HEK293 (cell line): ENCODE measurements around the gene FMNL3.
A peak's percentile ranks its signal among the peaks of the same experiment; 100 is the strongest.

Experiments
- CTCF ChIA-PET: fragments of 350-600 bp; formaldehyde crosslinking; extraction: SDS; loops from one replicate; lab custom pipeline; 2021; ENCODE audit warnings: antibody characterized with exemption; lab: Yijun Ruan, JAX
- POLR2A ChIA-PET: fragments of 300-600 bp; formaldehyde crosslinking; extraction: SDS; loops from one replicate; lab custom pipeline; 2020; ENCODE audit warnings: antibody characterized with exemption, inconsistent platforms; lab: Yijun Ruan, JAX
- H3K27ac ChIP-seq: fragments of 200-500 bp; sonication (Bioruptor generic); 2 replicates; pipeline ENCODE4 v1.5.1; 2014; ENCODE audit warnings: low read depth, low read length, control low read depth, inconsistent platforms; ENCODE audit errors: extremely low read depth
- H3K36me3 ChIP-seq, 2 experiments: fragments of 200-500 bp in 1 of 2; sonication (Bioruptor generic) in 1 of 2; 1 replicate in 1 of 2; 2 replicates in 1 of 2; pipeline ENCODE4 v1.5.1; 2014 to 2017; ENCODE audit warnings: inconsistent platforms in 2 of 2, low read length in 2 of 2; ENCODE audit not compliant: control insufficient read depth in 2 of 2, insufficient read depth in 1 of 2
- H3K4me1 ChIP-seq: fragments of 200-500 bp; sonication (Bioruptor generic); 2 replicates; pipeline ENCODE4 v1.5.1; 2014; ENCODE audit warnings: mild to moderate bottlenecking, low read length, inconsistent platforms; ENCODE audit not compliant: control insufficient read depth, insufficient read depth
- H3K4me3 ChIP-seq: 2 replicates; pipeline ENCODE4 v1.5.1; 2011; ENCODE audit warnings: low read depth, mild to moderate bottlenecking, control low read depth, low read length, moderate library complexity
- H3K9me3 ChIP-seq: fragments of 200-500 bp; sonication (Bioruptor generic); 2 replicates; pipeline ENCODE4 v1.5.1; 2014; ENCODE audit warnings: low read depth, low read length, inconsistent platforms; ENCODE audit not compliant: control insufficient read depth, insufficient read depth
- BCL11A ChIP-seq: fragments of 450-650 bp; formaldehyde crosslinking; IDR thresholded peaks from 2 replicates; pipeline ENCODE4 v1.5.1; 2016; ENCODE audit warnings: low read depth, missing biosample characterization, missing genetic modification characterization
- CTCF ChIP-seq: fragments of 450-650 bp; formaldehyde crosslinking; IDR thresholded peaks from 2 replicates; pipeline ENCODE4 v1.5.1; 2016; ENCODE audit warnings: missing biosample characterization, missing genetic modification characterization
- EGR2 ChIP-seq: fragments of 450-650 bp; formaldehyde crosslinking; IDR thresholded peaks from 2 replicates; pipeline ENCODE4 v1.5.1; 2016; ENCODE audit warnings: low read depth, missing biosample characterization, missing genetic modification characterization
- GLI4 ChIP-seq: fragments of 450-650 bp; formaldehyde crosslinking; IDR thresholded peaks from 2 replicates; pipeline ENCODE4 v1.5.1; 2016; ENCODE audit warnings: missing biosample characterization, missing genetic modification characterization
- KLF9 ChIP-seq: fragments of 450-650 bp; formaldehyde crosslinking; IDR thresholded peaks from 2 replicates; pipeline ENCODE4 v1.5.1; 2016; ENCODE audit warnings: missing biosample characterization, missing genetic modification characterization, low read depth
- PRDM10 ChIP-seq: fragments of 450-650 bp; formaldehyde crosslinking; IDR thresholded peaks from 2 replicates; pipeline ENCODE4 v1.5.1; 2016; ENCODE audit warnings: missing biosample characterization, missing genetic modification characterization
- REPIN1 ChIP-seq: fragments of 450-650 bp; formaldehyde crosslinking; IDR thresholded peaks from 2 replicates; pipeline ENCODE4 v1.5.1; 2017; ENCODE audit warnings: missing biosample characterization, missing genetic modification characterization, low read depth
- SP3 ChIP-seq: fragments of 450-650 bp; formaldehyde crosslinking; IDR thresholded peaks from 2 replicates; pipeline ENCODE4 v1.5.1; 2016; ENCODE audit warnings: missing biosample characterization, missing genetic modification characterization
- TCF7L2 ChIP-seq: IDR thresholded peaks from 2 replicates; pipeline ENCODE4 v1.6.1; 2011; ENCODE audit warnings: low read depth, mild to moderate bottlenecking, inconsistent platforms, low read length, moderate library complexity, borderline replicate concordance
- TRIM28 ChIP-seq: IDR thresholded peaks from 2 replicates; pipeline ENCODE4 v1.6.1; 2011; ENCODE audit warnings: low read length, control low read depth, borderline replicate concordance
- ZBTB20 ChIP-seq: fragments of 450-650 bp; formaldehyde crosslinking; IDR thresholded peaks from 2 replicates; pipeline ENCODE4 v1.5.1; 2016; ENCODE audit warnings: missing biosample characterization, missing genetic modification characterization
- ZBTB44 ChIP-seq: fragments of 450-650 bp; IDR thresholded peaks from 2 replicates; pipeline ENCODE4 v1.5.1; 2018; ENCODE audit warnings: missing biosample characterization, mild to moderate bottlenecking, missing genetic modification characterization
- ZBTB8A ChIP-seq: fragments of 450-650 bp; formaldehyde crosslinking; IDR thresholded peaks from 2 replicates; pipeline ENCODE4 v1.5.1; 2016; ENCODE audit warnings: missing biosample characterization, missing genetic modification characterization
- ZNF10 ChIP-seq: fragments of 450-650 bp; formaldehyde crosslinking; IDR thresholded peaks from 2 replicates; pipeline ENCODE4 v1.5.1; 2017; ENCODE audit warnings: missing biosample characterization, missing genetic modification characterization
- ZNF132 ChIP-seq: fragments of 450-650 bp; formaldehyde crosslinking; IDR thresholded peaks from 2 replicates; pipeline ENCODE4 v1.5.1; 2017; ENCODE audit warnings: missing biosample characterization, missing genetic modification characterization, borderline replicate concordance
- ZNF2 ChIP-seq: fragments of 450-650 bp; formaldehyde crosslinking; IDR thresholded peaks from 2 replicates; pipeline ENCODE4 v1.5.1; 2016; ENCODE audit warnings: missing biosample characterization, missing genetic modification characterization
- ZNF202 ChIP-seq: fragments of 450-650 bp; formaldehyde crosslinking; IDR thresholded peaks from 2 replicates; pipeline ENCODE4 v1.5.1; 2016; ENCODE audit warnings: missing biosample characterization, missing genetic modification characterization, borderline replicate concordance
- ZNF214 ChIP-seq: fragments of 450-650 bp; formaldehyde crosslinking; IDR thresholded peaks from 2 replicates; pipeline ENCODE4 v1.5.1; 2017; ENCODE audit warnings: missing biosample characterization, mild to moderate bottlenecking, missing genetic modification characterization, borderline replicate concordance
- ZNF223 ChIP-seq: fragments of 450-650 bp; formaldehyde crosslinking; IDR thresholded peaks from 2 replicates; pipeline ENCODE4 v1.5.1; 2016; ENCODE audit warnings: missing biosample characterization, missing genetic modification characterization
- ZNF311 ChIP-seq: fragments of 450-650 bp; formaldehyde crosslinking; IDR thresholded peaks from 2 replicates; pipeline ENCODE4 v1.5.1; 2017; ENCODE audit warnings: missing biosample characterization, missing genetic modification characterization, borderline replicate concordance
- ZNF324 ChIP-seq: fragments of 450-650 bp; formaldehyde crosslinking; IDR thresholded peaks from 2 replicates; pipeline ENCODE4 v1.5.1; 2016; ENCODE audit warnings: missing biosample characterization, missing genetic modification characterization
- ZNF394 ChIP-seq: fragments of 450-650 bp; formaldehyde crosslinking; IDR thresholded peaks from 2 replicates; pipeline ENCODE4 v1.5.1; 2016; ENCODE audit warnings: missing biosample characterization, missing genetic modification characterization, mild to moderate bottlenecking, moderate library complexity, borderline replicate concordance
- ZNF423 ChIP-seq: fragments of 450-650 bp; formaldehyde crosslinking; IDR thresholded peaks from 2 replicates; pipeline ENCODE4 v1.5.1; 2016; ENCODE audit warnings: missing biosample characterization, missing genetic modification characterization
- ZNF529 ChIP-seq: fragments of 450-650 bp; formaldehyde crosslinking; IDR thresholded peaks from 2 replicates; pipeline ENCODE4 v1.5.1; 2017; ENCODE audit warnings: missing genetic modification characterization, missing biosample characterization; ENCODE audit not compliant: insufficient replicate concordance
- ZNF596 ChIP-seq: fragments of 450-650 bp; IDR thresholded peaks from 2 replicates; pipeline ENCODE4 v1.5.0; 2018; ENCODE audit warnings: missing biosample characterization, mild to moderate bottlenecking, missing genetic modification characterization, moderate library complexity
- ZNF664 ChIP-seq: fragments of 450-650 bp; formaldehyde crosslinking; IDR thresholded peaks from 2 replicates; pipeline ENCODE4 v1.5.1; 2016; ENCODE audit warnings: missing biosample characterization, missing genetic modification characterization
- ZNF747 ChIP-seq: fragments of 450-650 bp; formaldehyde crosslinking; IDR thresholded peaks from 2 replicates; pipeline ENCODE4 v1.5.1; 2016; ENCODE audit warnings: missing biosample characterization, missing genetic modification characterization
- ZNF777 ChIP-seq: fragments of 450-650 bp; formaldehyde crosslinking; IDR thresholded peaks from 2 replicates; pipeline ENCODE4 v1.5.1; 2017; ENCODE audit warnings: missing biosample characterization, missing genetic modification characterization, borderline replicate concordance
- TF ChIP-seq, protein P1 (sequence below): fragments of 450-650 bp; formaldehyde crosslinking; IDR thresholded peaks from 2 replicates; pipeline ENCODE4 v1.5.1; 2016; ENCODE audit warnings: missing biosample characterization, missing genetic modification characterization
- TF ChIP-seq, protein P2 (sequence below): fragments of 450-650 bp; formaldehyde crosslinking; IDR thresholded peaks from 2 replicates; pipeline ENCODE4 v1.5.1; 2016; ENCODE audit warnings: missing biosample characterization, missing genetic modification characterization

The FMNL3 gene

DNA sequence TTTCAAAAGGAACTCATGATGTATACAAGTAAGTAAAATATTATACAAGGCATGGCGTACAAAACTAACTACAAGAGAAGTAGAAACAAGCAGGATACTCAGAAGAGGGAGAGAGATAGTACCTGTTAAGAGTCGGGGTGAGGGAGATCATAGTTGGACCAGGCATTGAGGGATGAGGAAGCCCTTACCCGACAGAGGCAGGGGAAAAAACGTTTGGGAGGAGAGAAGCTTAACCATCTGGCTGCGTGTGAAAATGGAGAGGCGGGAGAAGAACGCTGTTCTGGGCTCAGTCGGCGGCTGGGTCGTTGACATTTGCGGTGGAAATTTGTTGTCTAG is 575 bp upstream of the FMNL3 start:
- H3K4me1 ChIP-seq = peaks cover 5% of the 10 kb centered on the region; the same call in 1 of the 2 replicates
- no peaks in the 10 kb centered on the region for H3K9me3 ChIP-seq
- H3K36me3 ChIP-seq = no peaks in the 10 kb centered on the region
- POLR2A ChIA-PET = interaction anchor here (2.0 kb wide), 1 partner anchor 59 kb away, joined by 5 read pairs; no protein-coding TSS in a partner anchor
- no peak overlapping the region for H3K4me3 ChIP-seq
- no peak overlapping the region for H3K27ac ChIP-seq
- CTCF ChIA-PET = interaction anchor here (0.6 to 4.0 kb wide), 16 partner anchors 9 to 385 kb away, joined by 3 to 72 read pairs (median 4); partner anchors contain the start of gene TMBIM6
- no peak for TF ChIP-seq ZNF423
- 0 out of 2 replicates have a peak, but pooled peaks have one; percentile 5 for TF ChIP-seq SP3 (tag by site-specific recombination)
- TF ChIP-seq TRIM28 = no peak
- no peak for TF ChIP-seq ZNF747 (tag by site-specific recombination)
- TF ChIP-seq CTCF (tag by site-specific recombination) = 0 out of 2 replicates have a peak, but pooled peaks have one; percentile 1
- no peak for TF ChIP-seq GLI4 (tag by site-specific recombination)
- no peak for TF ChIP-seq ZNF529 (tag by site-specific recombination)
- TF ChIP-seq ZNF214 (tag by site-specific recombination) = no peak
- no peak for TF ChIP-seq BCL11A (tag by site-specific recombination)
- no peak for TF ChIP-seq ZNF202 (tag by site-specific recombination)
- TF ChIP-seq, protein P1, sequence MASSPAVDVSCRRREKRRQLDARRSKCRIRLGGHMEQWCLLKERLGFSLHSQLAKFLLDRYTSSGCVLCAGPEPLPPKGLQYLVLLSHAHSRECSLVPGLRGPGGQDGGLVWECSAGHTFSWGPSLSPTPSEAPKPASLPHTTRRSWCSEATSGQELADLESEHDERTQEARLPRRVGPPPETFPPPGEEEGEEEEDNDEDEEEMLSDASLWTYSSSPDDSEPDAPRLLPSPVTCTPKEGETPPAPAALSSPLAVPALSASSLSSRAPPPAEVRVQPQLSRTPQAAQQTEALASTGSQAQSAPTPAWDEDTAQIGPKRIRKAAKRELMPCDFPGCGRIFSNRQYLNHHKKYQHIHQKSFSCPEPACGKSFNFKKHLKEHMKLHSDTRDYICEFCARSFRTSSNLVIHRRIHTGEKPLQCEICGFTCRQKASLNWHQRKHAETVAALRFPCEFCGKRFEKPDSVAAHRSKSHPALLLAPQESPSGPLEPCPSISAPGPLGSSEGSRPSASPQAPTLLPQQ (tag by site-specific recombination) = 0 out of 2 replicates have a peak, but pooled peaks have one; percentile 8
- TF ChIP-seq ZNF132 (tag by site-specific recombination) = no peak
- TF ChIP-seq ZNF10 (tag by site-specific recombination) = no peak
- no peak for TF ChIP-seq ZNF596 (tag by site-specific recombination)
- no peak for TF ChIP-seq ZNF223 (tag by site-specific recombination)
- 0 out of 2 replicates have a peak, but pooled peaks have one; percentile 13 for TF ChIP-seq ZNF2 (tag by site-specific recombination)
- no peak for TF ChIP-seq TCF7L2
- TF ChIP-seq ZBTB44 (tag by site-specific recombination) = no peak
- peak; percentile 9; the same call in 1 of the 2 replicates for TF ChIP-seq ZBTB8A (tag by site-specific recombination)
- no peak for TF ChIP-seq ZNF777 (tag by site-specific recombination)
- no peak for TF ChIP-seq ZNF311 (tag by site-specific recombination)
- TF ChIP-seq ZNF664 (tag by site-specific recombination) = no peak
- no peak for TF ChIP-seq REPIN1 (tag by site-specific recombination)
- no peak for TF ChIP-seq ZBTB20 (tag by site-specific recombination)
- TF ChIP-seq, protein P2, sequence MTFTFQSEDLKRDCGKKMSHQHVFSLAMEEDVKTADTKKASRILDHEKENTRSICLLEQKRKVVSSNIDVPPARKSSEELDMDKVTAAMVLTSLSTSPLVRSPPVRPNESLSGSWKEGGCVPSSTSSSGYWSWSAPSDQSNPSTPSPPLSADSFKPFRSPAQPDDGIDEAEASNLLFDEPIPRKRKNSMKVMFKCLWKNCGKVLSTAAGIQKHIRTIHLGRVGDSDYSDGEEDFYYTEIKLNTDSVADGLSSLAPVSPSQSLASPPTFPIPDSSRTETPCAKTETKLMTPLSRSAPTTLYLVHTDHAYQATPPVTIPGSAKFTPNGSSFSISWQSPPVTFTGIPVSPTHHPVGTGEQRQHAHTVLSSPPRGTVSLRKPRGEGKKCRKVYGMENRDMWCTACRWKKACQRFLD (tag by site-specific recombination) = no peak
- 0 out of 2 replicates have a peak, but pooled peaks have one; percentile 3 for TF ChIP-seq KLF9 (tag by site-specific recombination)
- TF ChIP-seq ZNF394 (tag by site-specific recombination) = no peak
- no peak for TF ChIP-seq EGR2 (tag by site-specific recombination)
- 0 out of 2 replicates have a peak, but pooled peaks have one; percentile 58 for TF ChIP-seq ZNF324 (tag by site-specific recombination)
- no peak for TF ChIP-seq PRDM10 (tag by site-specific recombination)
